Muscle of leg (tissue), 11 donors: ENCODE measurements around the gene EIF4E1B. TPM values are rescaled to one million over a fixed set of nuclear protein-coding genes. Genes with fewer than 3 reads are reported as not detected.

Experiments
- DNase-seq: peaks from one replicate; pipeline ENCODE4 v3.0.0; 2013
- H3K27ac ChIP-seq: one replicate; pipeline ENCODE4 v1.5.1; 2013; ENCODE audit warnings: mild to moderate bottlenecking, low read length, control low read depth
- H3K27me3 ChIP-seq: one replicate; pipeline ENCODE4 v1.6.1; 2013; ENCODE audit warnings: low read length; ENCODE audit not compliant: control insufficient read depth, insufficient read depth
- H3K36me3 ChIP-seq: one replicate; pipeline ENCODE4 v1.6.1; 2013; ENCODE audit warnings: low read length; ENCODE audit not compliant: control insufficient read depth, insufficient read depth
- H3K4me1 ChIP-seq: one replicate; pipeline ENCODE4 v1.6.1; 2013; ENCODE audit warnings: low read length; ENCODE audit not compliant: control insufficient read depth, insufficient read depth
- H3K4me3 ChIP-seq: one replicate; pipeline ENCODE4 v1.5.1; 2013; ENCODE audit warnings: low read length, control low read depth
- H3K9me3 ChIP-seq: replicated peaks from 2 replicates; pipeline ENCODE4 v1.6.1; 2013; ENCODE audit warnings: low read depth, low read length; ENCODE audit not compliant: control insufficient read depth
- WGBS: methylation state at CpG from one replicate; pipeline ENCODE4 v1.1.5; 2013; ENCODE audit warnings: missing lambda C conversion rate; ENCODE audit not compliant: insufficient coverage; 5-methylcytosine and 5-hydroxymethylcytosine counted together
- polyA plus RNA-seq, 8 donors: library from polyadenylated mRNA; unstranded; fragments of 120-200 nt; gene quantifications; one replicate each; pipeline versions ENCODE4 v1.2.1 to v1.2.3, GENCODE V29; 2013; ENCODE audit warnings: inconsistent platforms in 1 of 8, low replicate concordance in 1 of 8; ENCODE audit not compliant: insufficient read length in 8 of 8, insufficient read depth in 1 of 8
- total RNA-seq: library from RNA; stranded (reverse); fragments of 120-200 nt; gene quantifications from one replicate; pipeline ENCODE4 v1.2.4, GENCODE V29; 2013

EIF4E1B gene
- total and polyA plus RNA-seq, 9 donors, result not detected

DNA sequence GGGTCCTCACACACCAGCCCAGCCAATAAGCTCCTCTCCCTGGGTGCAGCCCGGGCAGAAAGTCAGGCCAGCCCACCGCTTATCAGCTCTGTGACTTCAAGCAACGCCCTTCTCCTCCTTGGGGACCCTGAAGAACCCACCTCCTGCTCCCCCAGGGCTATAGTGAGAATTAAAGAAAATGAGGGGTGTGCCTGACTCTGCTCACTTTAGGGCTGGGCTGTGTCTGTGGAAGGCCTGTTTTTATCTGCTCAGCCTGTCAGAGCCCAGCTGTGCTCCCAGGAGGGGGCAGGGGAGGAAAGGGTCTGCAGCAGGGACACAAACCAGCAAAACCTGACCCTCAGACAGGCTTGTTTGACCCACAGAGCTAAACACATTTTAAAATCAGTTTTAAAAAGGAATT is 24.4 kb upstream of the EIF4E1B start:
- no CpG with 5 or more reads among the region's 3 CpGs for WGBS
- no peaks in the 10 kb centered on the region for H3K9me3 ChIP-seq
- peaks cover 9% of the 10 kb centered on the region for H3K4me1 ChIP-seq
- H3K36me3 ChIP-seq, result no peaks in the 10 kb centered on the region
- H3K4me3 ChIP-seq, result no peak overlapping the region
- H3K27me3 ChIP-seq, result peaks cover 14% of the 10 kb centered on the region
- no peak overlapping the region for H3K27ac ChIP-seq
- DNase-seq, result no peak

DNA sequence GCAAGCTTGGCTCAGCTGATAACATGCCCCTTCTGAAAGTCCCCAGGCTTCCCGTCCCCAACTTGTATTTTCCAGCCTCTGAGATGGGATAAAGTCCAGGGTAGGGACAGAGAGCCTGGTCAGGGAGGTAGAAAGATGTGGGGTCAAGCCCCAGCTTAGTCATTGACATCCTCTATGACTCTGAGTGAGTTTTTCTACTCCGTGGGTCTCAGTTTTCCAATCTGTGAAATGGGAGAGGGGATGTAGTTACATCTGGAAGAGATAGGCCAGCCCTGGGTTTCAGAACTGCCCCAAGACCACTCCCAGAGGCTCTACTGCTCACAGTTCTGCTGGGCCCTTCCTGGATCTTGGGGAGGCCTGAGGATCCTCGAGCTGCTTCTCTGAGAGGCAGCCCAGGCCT is 23.6 kb upstream of the EIF4E1B start:
- no peak overlapping the region for H3K27ac ChIP-seq
- peaks cover 14% of the 10 kb centered on the region for H3K27me3 ChIP-seq
- H3K36me3 ChIP-seq, result no peaks in the 10 kb centered on the region
- H3K4me3 ChIP-seq, result no peak overlapping the region
- peaks cover 9% of the 10 kb centered on the region for H3K4me1 ChIP-seq
- no peak for DNase-seq
- 90% methylated on average over 1 of the region's 3 CpGs for WGBS
- H3K9me3 ChIP-seq, result no peaks in the 10 kb centered on the region

DNA sequence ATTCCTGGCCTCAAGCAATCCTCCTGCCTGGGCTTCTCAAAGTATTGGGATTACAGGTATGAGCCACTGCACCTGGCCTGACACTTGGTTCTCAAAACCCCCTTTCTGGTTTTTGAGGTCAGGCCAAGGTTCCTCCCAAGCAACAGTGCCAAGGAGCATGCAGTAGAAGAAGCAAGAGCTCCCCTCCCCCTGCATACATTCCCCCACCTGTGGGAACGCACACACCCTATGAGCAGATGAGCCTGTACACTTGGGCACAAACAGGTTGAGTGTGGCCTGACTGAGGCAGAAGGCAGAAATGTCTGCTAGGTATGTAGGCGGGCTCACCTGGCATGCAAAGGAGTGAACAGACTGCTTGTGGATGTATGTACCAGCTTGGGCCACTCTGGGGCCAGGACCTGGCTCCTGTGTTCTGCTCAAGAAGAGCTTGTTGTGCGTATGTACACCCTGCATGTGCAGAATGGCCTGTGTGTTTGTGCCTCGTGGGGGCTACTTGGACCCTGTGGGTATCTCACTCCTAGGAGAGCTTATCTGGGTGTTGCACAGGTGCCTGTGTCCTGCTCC is 22.3 kb upstream of the EIF4E1B start:
- no peaks in the 10 kb centered on the region for H3K9me3 ChIP-seq
- H3K27ac ChIP-seq, result no peak overlapping the region
- no peaks in the 10 kb centered on the region for H3K36me3 ChIP-seq
- peaks cover 20% of the 10 kb centered on the region for H3K27me3 ChIP-seq
- 94% methylated on average over 3 of the region's 4 CpGs for WGBS
- H3K4me1 ChIP-seq, result peaks cover 9% of the 10 kb centered on the region
- DNase-seq, result no peak
- no peak overlapping the region for H3K4me3 ChIP-seq

DNA sequence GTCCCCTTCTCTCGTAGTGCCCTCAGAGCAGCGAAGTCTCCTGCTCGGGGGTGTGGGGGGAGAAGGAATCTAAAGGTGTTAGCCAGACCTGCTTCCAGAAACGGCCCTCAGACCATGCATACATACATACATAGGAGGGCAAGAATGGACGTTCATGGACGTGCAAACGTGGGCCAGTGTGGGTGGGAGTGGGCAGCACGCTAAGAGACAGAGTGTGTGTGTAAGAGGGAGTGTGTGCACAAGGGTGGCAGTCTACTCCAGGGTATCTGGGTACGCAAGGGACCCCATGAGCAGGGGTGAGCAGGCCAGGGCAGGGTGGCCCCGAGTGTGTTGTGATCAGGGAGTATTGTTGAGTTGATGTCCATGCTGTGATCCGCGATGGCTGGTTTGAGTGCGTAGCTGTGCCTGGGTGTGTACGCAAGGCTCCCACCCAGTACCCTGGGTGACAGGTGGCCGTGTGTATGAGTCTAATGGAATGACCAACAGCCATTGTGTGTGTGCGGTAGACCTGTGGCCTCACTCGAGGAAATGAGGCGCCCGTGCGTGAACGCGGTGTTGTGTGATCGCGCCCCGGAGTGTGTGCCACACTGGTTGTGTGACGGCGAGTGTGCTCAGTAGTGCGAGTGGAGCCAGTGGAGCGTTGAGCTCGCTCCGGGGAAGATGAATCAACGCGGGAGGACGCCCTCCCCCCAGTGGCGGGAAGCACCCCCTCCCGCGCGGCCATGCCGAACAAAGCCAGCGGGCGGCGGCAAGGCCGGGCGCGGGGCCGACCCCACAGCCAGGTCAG is 21.3 kb upstream of the EIF4E1B start:
- Histone ChIP-seq H3K4me3 (no peak overlapping the region), H3K4me1 (peaks cover 9% of the 10 kb centered on the region), H3K36me3 (no peaks in the 10 kb centered on the region), H3K9me3 (no peaks in the 10 kb centered on the region), H3K27me3 (peaks cover 24% of the 10 kb centered on the region), H3K27ac (no peak overlapping the region)
- WGBS, result 26% methylated on average over 41 of the region's 46 CpGs
- no peak for DNase-seq

DNA sequence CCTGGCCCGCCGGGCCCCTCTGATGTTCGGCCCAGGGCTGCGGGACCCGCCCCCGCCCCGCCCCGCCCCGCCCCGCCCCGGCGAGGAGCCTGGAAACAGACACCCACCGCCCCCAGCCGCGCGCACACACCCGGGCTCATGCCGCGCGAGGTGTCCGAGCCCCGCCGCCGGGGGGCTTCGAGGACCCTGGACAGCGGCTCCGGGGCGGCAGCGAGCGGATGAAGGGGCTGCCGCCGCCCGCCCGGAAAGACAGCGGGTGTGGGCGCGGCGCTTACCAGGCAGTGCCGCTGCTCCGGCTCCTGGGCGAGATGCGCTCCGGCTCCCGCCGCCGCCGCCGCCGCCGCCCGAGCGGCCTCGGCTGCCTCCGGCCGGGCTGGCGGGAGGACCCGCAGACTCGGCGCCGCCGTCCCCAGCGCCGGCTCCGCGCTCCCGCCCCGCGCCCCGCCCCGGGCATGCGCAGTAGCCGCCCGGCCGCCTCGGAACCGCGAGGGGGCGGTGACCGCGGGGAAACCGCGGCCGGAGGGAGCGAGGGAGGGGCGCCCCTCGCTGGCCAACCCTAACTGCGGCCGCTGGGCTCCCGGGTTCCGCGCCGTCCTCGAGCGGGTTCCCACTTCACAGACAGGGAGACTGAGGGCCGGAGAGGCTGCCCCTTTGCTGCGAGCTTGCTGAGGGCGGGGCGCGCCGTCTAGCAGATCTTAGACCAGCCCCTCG is 20.6 kb upstream of the EIF4E1B start, which contains the start of gene GPRIN1:
Gene GPRIN1 (minus strand): TSS at position 433 of the 711 bp plus-strand sequence. CDS start 10,322 bp downstream, outside the sequence.
- H3K4me1 ChIP-seq, result peaks cover 9% of the 10 kb centered on the region
- no peaks in the 10 kb centered on the region for H3K36me3 ChIP-seq
- H3K27ac ChIP-seq, result no peak within 1 kb of the TSS
- WGBS, result under 1% methylated on average over 94 of the region's 101 CpGs
- peaks cover 24% of the 10 kb centered on the region for H3K27me3 ChIP-seq
- peak; percentile 71 for DNase-seq
- no peaks in the 10 kb centered on the region for H3K9me3 ChIP-seq
- H3K4me3 ChIP-seq, result peak within 1 kb of the TSS; percentile 46

DNA sequence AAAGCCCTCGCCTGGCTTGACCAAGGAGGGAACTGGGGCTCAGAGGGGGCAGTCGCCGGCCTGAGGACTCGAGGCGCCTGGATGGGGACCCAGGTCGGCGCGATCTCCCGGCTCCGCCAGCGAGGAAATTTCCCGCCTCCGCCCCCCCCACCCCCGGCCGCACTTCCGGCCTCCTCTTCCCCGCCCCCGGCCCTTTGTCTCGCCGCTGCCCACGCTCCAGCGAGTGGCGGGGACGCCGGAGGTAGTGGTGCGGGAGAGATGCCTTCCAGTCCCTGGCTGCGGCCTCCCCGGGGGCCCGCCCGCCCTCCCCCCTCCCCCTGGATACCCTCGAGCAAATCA is 20.1 kb upstream of the EIF4E1B start:
- DNase-seq, result no peak
- H3K9me3 ChIP-seq, result no peaks in the 10 kb centered on the region
- H3K27ac ChIP-seq, result no peak overlapping the region
- H3K27me3 ChIP-seq, result peaks cover 24% of the 10 kb centered on the region
- peaks cover 9% of the 10 kb centered on the region for H3K4me1 ChIP-seq
- peak overlapping the region; percentile 46 for H3K4me3 ChIP-seq
- H3K36me3 ChIP-seq, result no peaks in the 10 kb centered on the region
- 0% methylated on average over 1 of the region's 31 CpGs for WGBS

DNA sequence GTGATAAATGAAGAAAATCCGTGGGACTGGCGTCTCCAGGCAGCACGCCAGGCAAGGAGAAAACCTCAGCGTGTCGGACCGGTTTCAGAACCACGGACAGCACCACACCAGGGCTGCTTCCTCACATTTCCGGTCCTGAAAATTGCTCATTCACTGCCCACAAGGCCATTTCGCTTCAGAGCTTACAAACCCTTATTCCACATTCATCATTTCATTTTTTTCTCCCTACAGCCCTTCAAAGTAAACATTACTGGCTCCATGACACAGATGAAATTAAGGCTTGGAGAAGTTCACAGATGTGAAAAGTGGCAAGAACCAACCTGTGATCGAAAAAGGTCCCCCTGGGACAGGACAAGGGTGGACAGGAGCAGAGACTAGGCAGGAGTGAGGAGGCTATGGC is 19.0 kb upstream of the EIF4E1B start:
- Histone ChIP-seq H3K9me3 (no peaks in the 10 kb centered on the region), H3K4me3 (no peak overlapping the region), H3K27ac (no peak overlapping the region), H3K4me1 (peaks cover 7% of the 10 kb centered on the region), H3K36me3 (no peaks in the 10 kb centered on the region), H3K27me3 (peaks cover 31% of the 10 kb centered on the region)
- peak; percentile 87 for DNase-seq
- WGBS, result 12% methylated on average over 8 of the region's 10 CpGs

DNA sequence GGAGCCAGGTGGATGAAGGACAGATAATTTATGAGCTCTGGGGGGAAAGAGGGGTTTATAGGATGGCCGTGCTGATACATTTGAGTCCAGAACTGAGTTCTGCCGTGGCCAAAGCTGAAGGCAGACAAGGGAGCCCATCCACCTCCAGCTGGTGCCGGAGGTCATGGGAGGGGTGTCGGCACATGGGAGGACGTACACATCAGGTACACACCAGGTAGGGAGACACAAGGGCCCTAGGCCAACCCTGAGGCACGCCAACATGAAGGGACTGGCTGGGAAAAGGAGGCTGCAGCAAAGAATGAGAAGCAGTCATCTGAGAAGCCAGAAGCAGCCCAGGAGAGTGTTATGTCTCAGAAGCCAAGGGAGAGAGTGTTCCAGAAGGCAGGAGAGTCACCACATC is 18.5 kb upstream of the EIF4E1B start:
- Histone ChIP-seq H3K4me1 (peaks cover 7% of the 10 kb centered on the region), H3K4me3 (no peak overlapping the region), H3K27ac (no peak overlapping the region), H3K36me3 (no peaks in the 10 kb centered on the region), H3K9me3 (no peaks in the 10 kb centered on the region), H3K27me3 (peaks cover 37% of the 10 kb centered on the region)
- WGBS, result 79% methylated on average over 6 of the region's 6 CpGs
- DNase-seq, result no peak

DNA sequence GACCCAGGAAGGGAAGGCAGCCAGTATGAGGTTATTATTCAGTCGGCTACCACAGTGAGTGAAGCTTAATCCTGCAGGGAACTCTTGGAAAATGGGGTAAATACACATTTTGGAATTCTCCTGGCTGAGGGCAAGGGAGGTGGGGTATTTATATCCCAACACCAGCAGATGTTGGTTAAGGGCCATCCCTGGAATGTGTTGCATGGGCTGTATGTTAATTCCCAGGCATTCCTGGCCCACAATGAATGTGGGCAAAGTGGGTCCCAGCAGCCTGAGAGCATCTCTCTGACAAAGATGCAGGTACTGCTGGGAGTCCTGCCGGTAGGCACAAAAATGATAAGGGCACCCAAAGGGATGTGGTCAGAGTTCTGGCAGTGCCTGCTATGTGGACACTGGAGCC is 17.6 kb upstream of the EIF4E1B start:
- no peak for DNase-seq
- Histone ChIP-seq H3K9me3 (no peaks in the 10 kb centered on the region), H3K4me3 (no peak overlapping the region), H3K27me3 (peaks cover 45% of the 10 kb centered on the region), H3K4me1 (peaks cover 7% of the 10 kb centered on the region), H3K36me3 (no peaks in the 10 kb centered on the region), H3K27ac (no peak overlapping the region)
- 67% methylated on average over 2 of the region's 2 CpGs for WGBS

DNA sequence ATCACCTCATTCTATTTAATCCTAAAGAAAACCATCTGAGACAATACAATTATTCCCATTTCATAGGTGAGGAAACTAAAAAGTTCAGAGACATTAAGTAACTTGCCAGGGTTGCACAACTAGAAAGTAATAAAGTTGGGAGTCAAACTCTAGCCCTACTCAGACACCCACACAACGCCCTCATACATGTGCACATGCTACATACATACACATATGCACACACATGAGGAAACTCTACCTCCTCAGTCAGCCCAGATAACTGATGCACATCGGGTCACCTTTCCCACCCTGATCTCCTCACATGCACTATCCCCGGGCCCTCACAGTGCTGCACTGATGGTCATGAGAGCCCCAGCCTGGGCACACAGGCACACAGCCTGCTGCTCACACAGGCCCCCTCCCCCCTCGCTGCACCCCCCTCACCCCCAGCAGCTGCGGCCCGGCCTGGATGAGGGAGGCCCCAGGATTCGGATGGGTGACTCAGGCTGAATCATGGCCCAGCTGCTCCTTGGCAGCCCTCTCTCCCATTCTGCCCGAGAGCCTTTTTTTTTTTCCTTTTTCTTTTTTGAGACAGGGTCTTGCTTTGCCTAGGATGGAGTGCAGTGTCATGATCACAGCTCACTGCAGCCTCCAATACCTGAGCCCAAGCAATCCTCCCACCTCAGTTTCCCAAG is 15.5 kb upstream of the EIF4E1B start:
- no peak overlapping the region for H3K27ac ChIP-seq
- WGBS, result 62% methylated on average over 3 of the region's 8 CpGs

More for the DNA sequence above, 15.5 kb upstream of the EIF4E1B start:
- Histone ChIP-seq H3K27me3 (peaks cover 56% of the 10 kb centered on the region), H3K36me3 (no peaks in the 10 kb centered on the region), H3K4me1 (peaks cover 16% of the 10 kb centered on the region), H3K9me3 (no peaks in the 10 kb centered on the region), H3K4me3 (no peak overlapping the region)
- no peak for DNase-seq
